GM10266 (cell line): Measurements from ENCODE around the gene FRMD4B.

ENCODE experiments used
- DNase-seq: peaks from one replicate; pipeline ENCODE4 v3.0.0; 2012; ENCODE audit errors: extremely low spot score
- TF ChIP-seq, protein P1 (sequence below): IDR thresholded peaks from 2 replicates; pipeline ENCODE4 v1.5.1; 2012; ENCODE audit warnings: mild to moderate bottlenecking, low read depth; ENCODE audit not compliant: control insufficient read depth, insufficient read depth; ENCODE audit errors: missing control alignments

The FRMD4B gene

DNA sequence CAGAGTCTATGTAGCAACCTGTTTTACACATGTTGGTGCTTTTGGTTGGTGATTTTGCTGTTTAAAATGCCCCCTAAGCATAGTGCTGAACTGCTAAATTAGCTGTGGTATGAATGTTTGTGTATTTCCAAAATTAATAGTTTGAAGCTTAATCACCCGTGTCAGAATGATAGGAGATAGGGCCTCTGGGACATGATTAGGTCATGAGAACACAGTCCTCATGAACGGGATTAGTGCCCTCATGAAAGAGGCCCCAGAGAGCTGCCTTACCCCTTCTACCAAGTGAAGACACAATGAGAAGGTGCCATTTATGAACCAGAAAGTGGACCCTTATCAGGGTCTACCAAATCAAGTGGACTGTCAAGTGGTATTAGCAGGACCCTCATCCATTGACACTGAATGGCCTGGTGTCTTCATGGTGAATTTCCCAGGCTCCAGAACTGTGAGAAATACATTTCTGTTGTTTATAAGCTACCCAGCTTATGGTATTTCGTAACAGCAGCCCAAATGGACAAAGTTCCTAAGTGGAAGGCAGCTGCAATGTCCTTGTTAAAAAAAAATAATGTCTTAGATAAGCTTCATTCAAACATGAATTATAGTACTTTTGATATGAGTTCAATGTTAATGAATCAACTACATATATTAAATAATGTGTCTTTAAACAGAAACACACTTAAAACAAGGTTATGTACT, 37.7 kb upstream of the FRMD4B start:
- no peak for DNase-seq
- TF ChIP-seq, protein P1, sequence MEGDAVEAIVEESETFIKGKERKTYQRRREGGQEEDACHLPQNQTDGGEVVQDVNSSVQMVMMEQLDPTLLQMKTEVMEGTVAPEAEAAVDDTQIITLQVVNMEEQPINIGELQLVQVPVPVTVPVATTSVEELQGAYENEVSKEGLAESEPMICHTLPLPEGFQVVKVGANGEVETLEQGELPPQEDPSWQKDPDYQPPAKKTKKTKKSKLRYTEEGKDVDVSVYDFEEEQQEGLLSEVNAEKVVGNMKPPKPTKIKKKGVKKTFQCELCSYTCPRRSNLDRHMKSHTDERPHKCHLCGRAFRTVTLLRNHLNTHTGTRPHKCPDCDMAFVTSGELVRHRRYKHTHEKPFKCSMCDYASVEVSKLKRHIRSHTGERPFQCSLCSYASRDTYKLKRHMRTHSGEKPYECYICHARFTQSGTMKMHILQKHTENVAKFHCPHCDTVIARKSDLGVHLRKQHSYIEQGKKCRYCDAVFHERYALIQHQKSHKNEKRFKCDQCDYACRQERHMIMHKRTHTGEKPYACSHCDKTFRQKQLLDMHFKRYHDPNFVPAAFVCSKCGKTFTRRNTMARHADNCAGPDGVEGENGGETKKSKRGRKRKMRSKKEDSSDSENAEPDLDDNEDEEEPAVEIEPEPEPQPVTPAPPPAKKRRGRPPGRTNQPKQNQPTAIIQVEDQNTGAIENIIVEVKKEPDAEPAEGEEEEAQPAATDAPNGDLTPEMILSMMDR = no peak

DNA sequence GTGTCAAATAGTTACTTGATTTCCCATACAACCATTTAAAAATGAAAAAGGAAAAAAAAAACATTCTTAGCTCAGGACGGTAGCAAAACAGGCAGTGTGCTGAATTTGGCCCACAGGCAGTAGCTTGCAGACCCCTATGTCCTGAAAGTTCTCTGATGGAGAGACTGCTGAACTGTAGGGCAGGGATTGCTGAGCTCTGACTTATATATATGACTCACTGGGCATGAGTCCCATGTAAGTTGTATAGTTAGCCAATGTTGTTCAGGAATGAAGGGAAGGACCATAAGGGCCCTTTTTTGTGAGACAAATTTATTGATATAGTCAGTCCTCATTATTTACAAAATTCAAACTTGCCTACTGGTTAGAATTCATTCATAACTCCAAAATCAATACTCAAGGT, 36.9 kb upstream of the FRMD4B start:
- no peak for DNase-seq
- TF ChIP-seq, protein P1 = no peak

DNA sequence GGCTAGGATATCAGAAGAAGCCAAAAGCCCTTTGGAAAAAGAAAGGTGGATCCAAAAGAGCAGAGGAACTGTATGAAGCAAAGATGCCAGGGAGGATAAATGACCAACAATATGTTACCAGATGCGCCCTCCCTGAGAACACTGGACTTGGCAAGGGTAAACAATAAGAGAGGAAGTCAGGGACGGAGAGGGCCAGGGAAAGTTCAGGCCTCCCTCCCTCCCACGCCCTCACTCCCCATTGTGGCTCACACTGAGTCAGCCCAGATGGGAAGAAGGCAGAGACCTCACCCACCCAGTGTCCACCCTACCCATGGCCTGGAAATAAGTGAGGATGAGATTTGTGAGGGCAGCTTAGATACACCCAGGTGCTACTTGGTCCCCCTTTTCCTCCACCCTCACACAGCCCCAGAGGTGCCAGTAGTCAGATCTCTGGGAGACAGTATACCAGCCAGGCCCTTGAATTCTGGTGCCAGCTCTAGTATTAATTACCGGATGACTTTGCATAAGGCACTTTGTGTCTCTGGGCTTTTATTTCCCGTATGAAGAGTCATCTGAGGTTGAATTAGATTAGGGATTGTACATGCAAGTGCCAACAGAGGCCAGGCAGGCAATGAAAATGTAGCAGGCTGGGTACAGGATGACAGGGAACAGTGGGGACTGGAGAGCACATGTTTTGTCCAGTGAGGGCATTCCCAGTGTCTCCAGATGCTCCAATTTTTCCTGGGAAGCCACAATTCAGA, 35.1 kb upstream of the FRMD4B start:
- TF ChIP-seq, protein P1 = no peak

DNA sequence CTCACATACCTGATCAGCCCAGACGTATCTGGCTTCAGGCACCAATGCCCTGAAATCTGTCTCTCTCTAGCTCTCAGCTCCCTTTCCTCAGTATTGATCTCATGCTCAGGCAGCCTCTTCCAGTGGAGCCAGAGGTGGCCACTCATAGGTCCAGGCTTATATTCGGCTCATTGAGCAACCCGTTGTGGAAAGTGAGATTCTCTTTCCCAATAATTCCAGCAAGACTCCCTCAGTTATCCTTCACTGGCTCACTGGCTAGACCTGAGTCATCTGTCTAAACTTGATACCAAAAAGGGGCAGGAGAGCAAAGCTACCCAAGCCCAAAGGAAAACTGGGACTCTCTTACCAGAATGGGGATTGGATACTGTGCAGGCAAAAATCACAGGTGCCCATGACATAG, 33.4 kb upstream of the FRMD4B start:
- TF ChIP-seq, protein P1 = no peak
- no peak for DNase-seq

More for the DNA sequence above, 35.1 kb upstream of the FRMD4B start:
- DNase-seq = no peak

DNA sequence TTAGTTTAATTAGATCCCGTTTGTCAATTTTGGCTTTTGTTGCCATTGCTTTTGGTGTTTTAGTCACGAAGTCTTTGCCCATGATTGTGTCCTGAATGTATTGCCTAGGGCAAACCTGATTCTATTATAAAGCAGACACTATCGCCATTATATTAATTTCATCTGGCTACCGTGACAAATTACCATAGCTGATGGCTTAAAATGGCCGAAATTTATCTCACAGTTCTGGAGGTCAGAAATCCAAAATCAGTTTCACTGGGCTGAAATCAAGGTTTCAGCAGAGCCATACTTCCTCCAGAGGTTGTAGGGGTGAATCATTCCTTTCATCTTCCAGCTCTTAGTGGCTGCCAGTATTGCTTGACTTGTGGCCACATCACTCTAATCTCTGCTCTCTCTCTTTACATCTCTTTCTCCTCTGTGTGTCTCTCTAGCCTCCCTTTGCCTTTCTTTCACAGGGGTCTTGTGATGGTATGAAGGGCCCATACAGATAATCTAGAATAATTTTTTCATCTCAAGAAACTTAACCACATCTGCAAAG, 31.7 kb upstream of the FRMD4B start:
- DNase-seq = no peak
- TF ChIP-seq, protein P1 = no peak

GRCh38 chr3:69413551-69414207, 27.8 kb upstream of the FRMD4B start:
- TF ChIP-seq, protein P1 = no peak
- DNase-seq = no peak
